Measurements from ENCODE around the gene ANKS3. TPM values are rescaled to one million over a fixed set of nuclear protein-coding genes. Genes with fewer than 3 reads are reported as not detected.

The ANKS3 gene
- total and polyA plus RNA-seq, 7 donors = 5.2 to 15.0 (median 9.1) TPM

DNA sequence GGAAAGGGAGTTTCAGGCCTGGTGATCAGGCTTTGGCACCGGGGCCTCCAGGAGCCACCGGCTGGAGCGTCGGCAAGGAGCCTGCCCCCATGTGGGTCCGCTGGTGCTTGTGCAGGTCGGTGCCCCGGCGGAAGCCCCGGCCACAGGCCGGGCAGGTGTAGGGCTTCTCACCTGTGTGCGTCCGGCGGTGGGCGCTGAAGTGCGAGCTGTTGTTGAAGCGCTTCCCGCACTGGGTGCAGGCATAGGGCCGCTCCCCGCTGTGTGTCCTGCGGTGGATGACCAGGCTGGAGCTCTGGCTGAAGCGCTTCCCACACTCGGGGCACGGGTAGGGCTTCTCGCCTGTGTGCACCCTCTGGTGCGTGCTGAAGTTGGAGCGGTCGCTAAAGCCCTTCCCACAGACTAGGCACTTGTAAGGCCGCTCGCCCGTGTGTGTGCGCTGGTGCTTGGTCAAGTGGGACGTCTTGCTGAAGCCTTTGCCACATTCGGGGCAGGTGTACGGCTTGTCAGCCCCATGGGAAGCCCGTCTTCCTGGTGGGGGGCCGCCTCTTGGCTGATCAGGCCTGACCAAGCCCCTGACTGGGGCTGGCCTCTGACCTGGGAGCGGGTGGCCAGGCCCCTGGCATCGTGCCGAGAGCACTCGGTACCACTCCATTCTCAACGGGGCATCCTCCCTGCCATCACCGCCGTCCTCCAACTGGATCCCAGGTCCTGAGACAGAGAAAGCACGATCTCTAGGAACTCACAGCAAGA is 18.5 kb upstream of the ANKS3 start:
- no peaks in the 10 kb centered on the region for H3K27me3 ChIP-seq (ENCODE audit: insufficient read depth in 3 of 3, low read length in 2 of 3)
- H3K4me3 ChIP-seq = no peak overlapping the region
- no peaks in the 10 kb centered on the region for H3K9me3 ChIP-seq
- H3K27ac ChIP-seq = no peak overlapping the region
- ATAC-seq (no peak), DNase-seq (no peak)
- intact Hi-C loops (cut with DNase I) = no loop called here
- WGBS, 3 donors = 94 to 97% (median 94%) methylated on average over 39 to 44 of the region's 44 CpGs
- TF ChIP-seq, protein P1, sequence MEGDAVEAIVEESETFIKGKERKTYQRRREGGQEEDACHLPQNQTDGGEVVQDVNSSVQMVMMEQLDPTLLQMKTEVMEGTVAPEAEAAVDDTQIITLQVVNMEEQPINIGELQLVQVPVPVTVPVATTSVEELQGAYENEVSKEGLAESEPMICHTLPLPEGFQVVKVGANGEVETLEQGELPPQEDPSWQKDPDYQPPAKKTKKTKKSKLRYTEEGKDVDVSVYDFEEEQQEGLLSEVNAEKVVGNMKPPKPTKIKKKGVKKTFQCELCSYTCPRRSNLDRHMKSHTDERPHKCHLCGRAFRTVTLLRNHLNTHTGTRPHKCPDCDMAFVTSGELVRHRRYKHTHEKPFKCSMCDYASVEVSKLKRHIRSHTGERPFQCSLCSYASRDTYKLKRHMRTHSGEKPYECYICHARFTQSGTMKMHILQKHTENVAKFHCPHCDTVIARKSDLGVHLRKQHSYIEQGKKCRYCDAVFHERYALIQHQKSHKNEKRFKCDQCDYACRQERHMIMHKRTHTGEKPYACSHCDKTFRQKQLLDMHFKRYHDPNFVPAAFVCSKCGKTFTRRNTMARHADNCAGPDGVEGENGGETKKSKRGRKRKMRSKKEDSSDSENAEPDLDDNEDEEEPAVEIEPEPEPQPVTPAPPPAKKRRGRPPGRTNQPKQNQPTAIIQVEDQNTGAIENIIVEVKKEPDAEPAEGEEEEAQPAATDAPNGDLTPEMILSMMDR (IDR thresholded peaks at IDR 0.05) = no peak
- peaks cover 6 to 82% of the 10 kb centered on the region in 2 donors for H3K36me3 ChIP-seq (ENCODE audit: insufficient read depth in 1 of 2, low read depth in 1 of 2)
- H3K4me1 ChIP-seq = peaks cover 2% of the 10 kb centered on the region

DNA sequence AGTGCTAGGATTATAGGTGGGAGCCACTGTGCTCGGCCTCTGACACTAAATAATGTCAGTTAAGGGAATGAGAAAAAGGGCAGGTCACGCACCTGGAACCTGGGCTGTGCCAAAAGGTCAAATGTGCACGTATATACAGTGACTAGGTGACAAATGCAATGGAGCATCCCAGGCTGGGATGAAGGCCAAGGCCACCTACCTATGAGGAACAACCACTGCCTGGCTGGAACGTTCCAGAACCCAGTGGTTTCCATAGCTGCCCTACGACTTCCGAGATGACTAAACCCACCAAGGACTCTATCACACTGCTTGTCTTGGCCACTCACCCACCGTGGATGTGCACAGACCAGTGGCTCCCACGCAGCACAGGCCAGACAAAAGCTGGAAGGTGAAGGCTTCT is 16.8 kb upstream of the ANKS3 start:
- no peak overlapping the region for H3K4me3 ChIP-seq
- H3K36me3 ChIP-seq (ENCODE audit: insufficient read depth in 1 of 2, low read depth in 1 of 2) = peaks cover 6 to 66% of the 10 kb centered on the region in 2 donors
- peaks cover 9% of the 10 kb centered on the region for H3K4me1 ChIP-seq
- DNase-seq = no peak
- TF ChIP-seq, protein P1 (IDR thresholded peaks at IDR 0.05) = no peak
- H3K27ac ChIP-seq = no peak overlapping the region
- no peaks in the 10 kb centered on the region for H3K27me3 ChIP-seq (ENCODE audit: insufficient read depth in 3 of 3, low read length in 2 of 3)
- intact Hi-C loops (cut with DNase I) = no loop called here
- 81 to 82% (median 81%) methylated on average over 8 of the region's 8 CpGs for WGBS, 3 donors
- ATAC-seq = no peak
- H3K9me3 ChIP-seq = no peaks in the 10 kb centered on the region

DNA sequence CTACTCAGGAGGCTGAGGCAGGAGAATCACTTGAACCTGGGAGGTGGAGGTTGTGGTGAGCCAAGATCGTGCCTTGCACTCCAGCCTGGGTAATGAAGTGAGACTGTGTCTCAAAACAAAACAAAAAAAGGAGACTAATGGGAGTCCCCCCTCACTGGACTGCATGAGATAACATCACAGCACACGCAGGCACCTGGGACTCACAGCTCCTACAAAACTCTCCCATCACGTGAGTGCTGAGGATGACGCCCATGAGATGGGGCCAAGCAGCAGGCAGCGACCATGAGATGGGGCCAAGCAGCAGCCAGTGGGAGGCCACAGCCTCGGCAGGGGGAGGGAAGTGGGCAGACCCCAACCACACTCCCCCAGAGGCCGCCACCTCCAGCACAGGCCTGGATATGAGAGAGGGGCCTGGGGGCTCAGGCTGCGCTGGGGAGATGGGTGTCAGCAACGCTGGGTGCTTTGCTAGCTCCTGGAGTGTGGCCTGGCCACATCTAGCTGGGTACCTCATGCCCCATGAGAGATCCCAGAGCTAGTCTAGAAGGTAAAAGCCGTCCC is 15.7 kb upstream of the ANKS3 start:
- WGBS, 3 donors = 85 to 92% (median 86%) methylated on average over 9 to 10 of the region's 10 CpGs
- Histone ChIP-seq H3K36me3 (ENCODE audit: insufficient read depth in 1 of 2, low read depth in 1 of 2) (peaks cover 3 to 55% of the 10 kb centered on the region in 2 donors), H3K9me3 (no peaks in the 10 kb centered on the region), H3K27ac (no peak overlapping the region), H3K4me1 (peaks cover 9% of the 10 kb centered on the region), H3K4me3 (no peak overlapping the region), H3K27me3 (ENCODE audit: insufficient read depth in 3 of 3, low read length in 2 of 3) (no peaks in the 10 kb centered on the region)
- ATAC-seq = no peak
- intact Hi-C loops (cut with DNase I) = no loop called here
- TF ChIP-seq, protein P1 (IDR thresholded peaks at IDR 0.05) = no peak
- DNase-seq = no peak

DNA sequence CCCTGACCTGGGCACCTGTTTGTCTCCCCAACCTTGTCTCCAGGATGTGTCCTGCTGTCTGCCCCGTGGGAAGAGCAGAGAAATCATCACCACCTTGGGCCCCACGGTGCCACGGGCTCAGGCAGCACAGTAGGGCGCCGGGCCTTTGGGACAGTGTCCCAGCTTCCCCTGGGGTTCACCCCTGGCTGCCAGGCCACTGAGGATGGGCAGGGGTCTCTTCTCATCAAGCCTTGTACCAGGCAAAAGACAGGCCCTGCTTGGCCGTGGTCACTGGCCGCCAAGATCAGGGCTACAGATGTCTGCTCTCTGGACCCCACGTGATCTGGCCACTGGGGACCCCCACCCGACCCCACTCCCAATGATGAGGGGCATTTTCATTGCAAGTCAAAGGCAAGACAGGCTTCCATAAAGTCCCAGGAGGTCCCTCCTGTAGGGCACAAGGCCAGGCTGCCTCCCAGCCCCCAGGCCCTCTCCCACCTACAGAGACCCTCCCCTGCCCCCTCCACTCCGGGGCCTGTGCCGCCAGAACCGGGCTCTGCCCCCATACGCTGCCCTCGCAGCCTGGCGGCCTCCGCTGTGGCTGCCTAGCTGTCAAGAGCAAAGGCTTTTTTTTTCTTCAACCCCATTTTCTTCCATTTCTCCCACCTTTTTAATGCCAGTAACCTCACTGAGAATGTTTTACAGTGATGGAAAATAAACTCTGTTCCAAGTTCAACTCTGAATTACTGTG is 14.8 kb upstream of the ANKS3 start:
- peaks cover 9% of the 10 kb centered on the region for H3K4me1 ChIP-seq
- TF ChIP-seq, protein P1 (IDR thresholded peaks at IDR 0.05) = no peak
- DNase-seq (no peak), ATAC-seq (no peak)
- H3K4me3 ChIP-seq = no peak overlapping the region
- WGBS, 3 donors = 88 to 89% (median 89%) methylated on average over 16 of the region's 16 CpGs
- H3K27ac ChIP-seq = no peak overlapping the region
- H3K36me3 ChIP-seq (ENCODE audit: insufficient read depth in 1 of 2, low read depth in 1 of 2) = peaks cover 2 to 48% of the 10 kb centered on the region in 2 donors
- H3K9me3 ChIP-seq = no peaks in the 10 kb centered on the region
- intact Hi-C loops (cut with DNase I) = no loop called here
- no peaks in the 10 kb centered on the region for H3K27me3 ChIP-seq (ENCODE audit: insufficient read depth in 3 of 3, low read length in 2 of 3)

Measured in psoas muscle (tissue), 8 donors.